Testis (tissue), 2 donors: Measurements from ENCODE around the gene NEUROD1.

Experiments used
- CTCF ChIP-seq, 3 experiments: fragments of 450-650 bp in 2 of 3; fragments of 200-600 bp in 1 of 3; sonication (generic) in 1 of 3; IDR thresholded peaks; one replicate each; pipeline ENCODE4 v1.5.1; 2016 to 2019; ENCODE audit warnings: antibody characterized with exemption in 3 of 3, mild to moderate bottlenecking in 2 of 3, moderate library complexity in 1 of 3
- POLR2A ChIP-seq: fragments of 450-650 bp; IDR thresholded peaks from one replicate; pipeline ENCODE4 v1.6.1; 2017; ENCODE audit warnings: antibody characterized with exemption, mild to moderate bottlenecking, moderate library complexity

- TF ChIP-seq POLR2A (no peak), CTCF (IDR thresholded peaks at IDR 0.05) (no peak)
Observed at GRCh38 chr2:181643151-181643550, 37.2 kb downstream of the NEUROD1 start.
